HEK293 (cell line): ENCODE measurements around the gene PTX4.

Experiments used
- CTCF ChIA-PET: fragments of 350-600 bp; formaldehyde crosslinking; extraction: SDS; loops from one replicate; lab custom pipeline; 2021; ENCODE audit warnings: antibody characterized with exemption; lab: Yijun Ruan, JAX
- POLR2A ChIA-PET: fragments of 300-600 bp; formaldehyde crosslinking; extraction: SDS; loops from one replicate; lab custom pipeline; 2020; ENCODE audit warnings: antibody characterized with exemption, inconsistent platforms; lab: Yijun Ruan, JAX
- H3K27ac ChIP-seq: fragments of 200-500 bp; sonication (Bioruptor generic); 2 replicates; pipeline ENCODE4 v1.5.1; 2014; ENCODE audit warnings: low read depth, low read length, control low read depth, inconsistent platforms; ENCODE audit errors: extremely low read depth
- H3K36me3 ChIP-seq, 2 experiments: fragments of 200-500 bp in 1 of 2; sonication (Bioruptor generic) in 1 of 2; 1 replicate in 1 of 2; 2 replicates in 1 of 2; pipeline ENCODE4 v1.5.1; 2014 to 2017; ENCODE audit warnings: inconsistent platforms in 2 of 2, low read length in 2 of 2; ENCODE audit not compliant: control insufficient read depth in 2 of 2, insufficient read depth in 1 of 2
- H3K4me1 ChIP-seq: fragments of 200-500 bp; sonication (Bioruptor generic); 2 replicates; pipeline ENCODE4 v1.5.1; 2014; ENCODE audit warnings: mild to moderate bottlenecking, low read length, inconsistent platforms; ENCODE audit not compliant: control insufficient read depth, insufficient read depth
- H3K4me3 ChIP-seq: 2 replicates; pipeline ENCODE4 v1.5.1; 2011; ENCODE audit warnings: low read depth, mild to moderate bottlenecking, control low read depth, low read length, moderate library complexity
- H3K9me3 ChIP-seq: fragments of 200-500 bp; sonication (Bioruptor generic); 2 replicates; pipeline ENCODE4 v1.5.1; 2014; ENCODE audit warnings: low read depth, low read length, inconsistent platforms; ENCODE audit not compliant: control insufficient read depth, insufficient read depth
- GLIS1 ChIP-seq: fragments of 450-650 bp; formaldehyde crosslinking; IDR thresholded peaks from 2 replicates; pipeline ENCODE4 v1.5.1; 2016; ENCODE audit warnings: missing biosample characterization, missing genetic modification characterization
- PRDM10 ChIP-seq: fragments of 450-650 bp; formaldehyde crosslinking; IDR thresholded peaks from 2 replicates; pipeline ENCODE4 v1.5.1; 2016; ENCODE audit warnings: missing biosample characterization, missing genetic modification characterization
- SALL2 ChIP-seq: fragments of 450-650 bp; formaldehyde crosslinking; IDR thresholded peaks from 2 replicates; pipeline ENCODE4 v1.5.0; 2017; ENCODE audit warnings: missing biosample characterization, mild to moderate bottlenecking, missing genetic modification characterization, borderline replicate concordance
- SP2 ChIP-seq: fragments of 450-650 bp; formaldehyde crosslinking; IDR thresholded peaks from 2 replicates; pipeline ENCODE4 v1.5.1; 2016; ENCODE audit warnings: missing biosample characterization, missing genetic modification characterization
- SP3 ChIP-seq: fragments of 450-650 bp; formaldehyde crosslinking; IDR thresholded peaks from 2 replicates; pipeline ENCODE4 v1.5.1; 2016; ENCODE audit warnings: missing biosample characterization, missing genetic modification characterization
- TSHZ1 ChIP-seq: fragments of 450-650 bp; formaldehyde crosslinking; IDR thresholded peaks from 2 replicates; pipeline ENCODE4 v1.5.1; 2016; ENCODE audit warnings: missing biosample characterization, missing genetic modification characterization, borderline replicate concordance
- ZBTB26 ChIP-seq: fragments of 450-650 bp; formaldehyde crosslinking; optimal IDR thresholded peaks from 2 replicates; pipeline ENCODE3; 2016; ENCODE audit warnings: missing biosample characterization, mild to moderate bottlenecking, missing genetic modification characterization
- ZFP3 ChIP-seq: fragments of 450-650 bp; formaldehyde crosslinking; IDR thresholded peaks from 2 replicates; pipeline ENCODE4 v1.5.1; 2016; ENCODE audit warnings: low read depth, missing biosample characterization, missing genetic modification characterization
- ZNF184 ChIP-seq: fragments of 450-650 bp; IDR thresholded peaks from 2 replicates; pipeline ENCODE4 v1.5.1; 2018; ENCODE audit warnings: missing biosample characterization, mild to moderate bottlenecking, missing genetic modification characterization
- ZNF19 ChIP-seq: fragments of 450-650 bp; formaldehyde crosslinking; IDR thresholded peaks from 2 replicates; pipeline ENCODE4; 2016; ENCODE audit warnings: missing biosample characterization, missing genetic modification characterization, low read depth
- ZNF2 ChIP-seq: fragments of 450-650 bp; formaldehyde crosslinking; IDR thresholded peaks from 2 replicates; pipeline ENCODE4 v1.5.1; 2016; ENCODE audit warnings: missing biosample characterization, missing genetic modification characterization
- ZNF274 ChIP-seq, 2 experiments: fragments of 200-500 bp in 1 of 2; fragments of 450-650 bp in 1 of 2; sonication (Bioruptor generic) in 1 of 2; formaldehyde crosslinking in 1 of 2; IDR thresholded peaks; 2 replicates each; pipeline versions ENCODE4 v1.5.1 to v1.6.1; 2014 to 2016; ENCODE audit warnings: borderline replicate concordance in 1 of 2, inconsistent platforms in 1 of 2, low read length in 1 of 2, missing biosample characterization in 1 of 2, missing genetic modification characterization in 1 of 2
- ZNF335 ChIP-seq: fragments of 450-650 bp; formaldehyde crosslinking; conservative IDR thresholded peaks from 2 replicates; pipeline ENCODE4 v1.5.1; 2016; ENCODE audit warnings: missing biosample characterization, missing genetic modification characterization
- ZNF354C ChIP-seq: fragments of 450-650 bp; formaldehyde crosslinking; IDR thresholded peaks from 2 replicates; pipeline ENCODE4 v1.5.1; 2016; ENCODE audit warnings: missing biosample characterization, missing genetic modification characterization, low read depth, borderline replicate concordance
- ZNF513 ChIP-seq: fragments of 450-650 bp; IDR thresholded peaks from 2 replicates; pipeline ENCODE4 v1.5.1; 2018; ENCODE audit warnings: missing biosample characterization, missing genetic modification characterization
- ZNF521 ChIP-seq: fragments of 450-650 bp; formaldehyde crosslinking; IDR thresholded peaks from 2 replicates; pipeline ENCODE4 v1.5.1; 2017; ENCODE audit warnings: missing biosample characterization, mild to moderate bottlenecking, missing genetic modification characterization
- ZNF596 ChIP-seq: fragments of 450-650 bp; IDR thresholded peaks from 2 replicates; pipeline ENCODE4 v1.5.0; 2018; ENCODE audit warnings: missing biosample characterization, mild to moderate bottlenecking, missing genetic modification characterization, moderate library complexity
- ZNF623 ChIP-seq: fragments of 450-650 bp; formaldehyde crosslinking; IDR thresholded peaks from 2 replicates; pipeline ENCODE4 v1.5.1; 2016; ENCODE audit warnings: missing biosample characterization, missing genetic modification characterization
- ZNF654 ChIP-seq: fragments of 450-650 bp; formaldehyde crosslinking; IDR thresholded peaks from 2 replicates; pipeline ENCODE4 v1.5.1; 2016; ENCODE audit warnings: low read depth, missing biosample characterization, missing genetic modification characterization
- ZNF701 ChIP-seq: fragments of 450-650 bp; formaldehyde crosslinking; IDR thresholded peaks from 2 replicates; pipeline ENCODE4 v1.5.1; 2016; ENCODE audit warnings: missing biosample characterization, missing genetic modification characterization
- ZNF768 ChIP-seq: fragments of 450-650 bp; formaldehyde crosslinking; IDR thresholded peaks from 2 replicates; pipeline ENCODE4 v1.5.1; 2018; ENCODE audit warnings: missing biosample characterization, mild to moderate bottlenecking, missing genetic modification characterization

PTX4 gene

GRCh38 chr16:1477033-1477432 lies 11.7 kb downstream of the PTX4 start (continued):
- no peak for TF ChIP-seq ZNF274 (IDR thresholded peaks at IDR 0.05; ENCODE audit: low read length)
- TF ChIP-seq ZNF274 (tag by site-specific recombination; IDR thresholded peaks at IDR 0.05; ENCODE audit: borderline replicate concordance), result no peak
- no peak for TF ChIP-seq ZNF521 (tag by site-specific recombination)
- no peak for TF ChIP-seq ZNF596
- TF ChIP-seq TSHZ1 (tag by site-specific recombination), result no peak
- no peak for TF ChIP-seq GLIS1 (tag by site-specific recombination)

GRCh38 chr16:1475552-1476114 lies 13.1 kb downstream of the PTX4 start:
- no peaks in the 10 kb centered on the region for H3K9me3 ChIP-seq
- CTCF ChIA-PET, result no interaction called here
- no peaks in the 10 kb centered on the region for H3K36me3 ChIP-seq
- H3K4me1 ChIP-seq, result peaks cover 3% of the 10 kb centered on the region; the same call in 1 of the 2 replicates
- H3K4me3 ChIP-seq, result peak overlapping the region; percentile 45
- POLR2A ChIA-PET, result no interaction called here
- peak overlapping the region; percentile 68 for H3K27ac ChIP-seq
- TF ChIP-seq ZNF701 (tag by site-specific recombination) (no peak), ZFP3 (tag by site-specific recombination) (no peak), SP2 (no peak), ZNF335 (tag by site-specific recombination) (peak; percentile 93)
- TF ChIP-seq, all 188 proteins: peak for 1

GRCh38 chr16:1474796-1475551 lies 13.8 kb downstream of the PTX4 start, which contains the start of gene CLCN7:
CLCN7 (minus strand) TSS chr16:1475028; CDS start chr16:1474974, 54 bp downstream.
- ChIA-PET POLR2A (no interaction called here), CTCF (no interaction called here)
- H3K27ac ChIP-seq, result peak within 1 kb of the TSS; percentile 68
- TF ChIP-seq ZNF184, result 0 out of 2 replicates have a peak, but pooled peaks have one; percentile 40
- TF ChIP-seq ZNF513, result no peak
- 0 out of 2 replicates have a peak, but pooled peaks have one; percentile 22 for TF ChIP-seq ZNF2
- TF ChIP-seq ZNF768 (tag by site-specific recombination), result no peak
- no peak for TF ChIP-seq ZNF623 (tag by site-specific recombination)
- TF ChIP-seq ZNF354C, result no peak
- TF ChIP-seq ZBTB26, result peak; percentile 88
- TF ChIP-seq ZNF19, result no peak
- no peak for TF ChIP-seq SALL2 (tag by site-specific recombination)
- no peak for TF ChIP-seq SP3 (tag by site-specific recombination)
- no peak for TF ChIP-seq ZNF654 (tag by site-specific recombination)
- no peak for TF ChIP-seq PRDM10 (tag by site-specific recombination)
- no peak for TF ChIP-seq ZFP3 (tag by site-specific recombination)

More at GRCh38 chr16:1474796-1475551, 13.8 kb downstream of the PTX4 start, which contains the start of gene CLCN7:
- Histone ChIP-seq H3K4me1 (peaks cover 3% of the 10 kb centered on the region; the same call in 1 of the 2 replicates), H3K36me3 (no peaks in the 10 kb centered on the region), H3K4me3 (peak within 1 kb of the TSS; percentile 45), H3K9me3 (no peaks in the 10 kb centered on the region)
